SW480 (cell line): Measurements from ENCODE around the gene PRR5L.

Experiments
- DNase-seq: peaks from one replicate; pipeline ENCODE4 v3.0.0-alpha.2; 2016; ENCODE audit warnings: low spot score

Gene PRR5L

GRCh38 chr11:36402568-36403170 is 106.6 kb downstream of the PRR5L start:
- DNase-seq, result no peak

DNA sequence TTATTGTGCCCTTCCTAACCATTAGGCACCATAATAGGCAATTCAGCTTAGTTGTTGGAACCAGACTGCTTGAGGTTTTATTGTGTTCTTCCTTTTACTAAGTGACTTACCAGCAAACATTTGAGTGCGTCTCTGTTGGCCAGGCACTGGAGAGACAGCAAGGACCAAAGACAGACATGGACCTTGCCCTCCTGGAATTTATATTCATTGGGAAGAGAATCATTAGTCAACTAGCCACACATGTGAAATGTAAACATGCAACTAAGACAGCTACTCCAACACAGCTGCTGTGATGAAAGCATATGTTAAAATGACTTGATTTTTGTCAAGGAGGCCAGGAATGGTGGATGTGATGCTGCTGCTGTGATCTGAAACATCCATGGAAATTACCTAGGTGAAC is 107.6 kb downstream of the PRR5L start:
- DNase-seq, result no peak

DNA sequence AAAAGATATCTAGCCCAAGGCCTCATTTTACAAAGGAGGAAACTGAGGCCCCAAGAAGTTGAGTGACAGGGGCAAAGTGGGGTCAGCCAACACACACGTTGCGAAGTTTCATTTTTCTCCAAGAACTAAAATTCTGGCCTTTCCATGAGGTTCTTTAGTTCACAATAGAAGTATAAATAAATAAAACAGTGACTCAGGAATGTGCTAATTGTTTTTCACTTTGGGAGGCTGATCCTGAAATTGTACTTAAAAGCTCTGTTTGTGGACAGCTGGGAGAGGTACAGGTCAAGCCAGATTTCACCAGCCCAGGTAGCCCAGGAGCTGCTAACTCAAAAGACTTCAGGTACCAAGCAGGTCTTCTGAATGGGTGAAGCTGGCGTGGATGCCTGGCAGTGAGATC is 108.7 kb downstream of the PRR5L start:
- no peak for DNase-seq

- DNase-seq, result no peak
Observed at GRCh38 chr11:36405585-36406367, 109.7 kb downstream of the PRR5L start.

- DNase-seq, result no peak
Observed at GRCh38 chr11:36407356-36407755, 111.3 kb downstream of the PRR5L start.

DNA sequence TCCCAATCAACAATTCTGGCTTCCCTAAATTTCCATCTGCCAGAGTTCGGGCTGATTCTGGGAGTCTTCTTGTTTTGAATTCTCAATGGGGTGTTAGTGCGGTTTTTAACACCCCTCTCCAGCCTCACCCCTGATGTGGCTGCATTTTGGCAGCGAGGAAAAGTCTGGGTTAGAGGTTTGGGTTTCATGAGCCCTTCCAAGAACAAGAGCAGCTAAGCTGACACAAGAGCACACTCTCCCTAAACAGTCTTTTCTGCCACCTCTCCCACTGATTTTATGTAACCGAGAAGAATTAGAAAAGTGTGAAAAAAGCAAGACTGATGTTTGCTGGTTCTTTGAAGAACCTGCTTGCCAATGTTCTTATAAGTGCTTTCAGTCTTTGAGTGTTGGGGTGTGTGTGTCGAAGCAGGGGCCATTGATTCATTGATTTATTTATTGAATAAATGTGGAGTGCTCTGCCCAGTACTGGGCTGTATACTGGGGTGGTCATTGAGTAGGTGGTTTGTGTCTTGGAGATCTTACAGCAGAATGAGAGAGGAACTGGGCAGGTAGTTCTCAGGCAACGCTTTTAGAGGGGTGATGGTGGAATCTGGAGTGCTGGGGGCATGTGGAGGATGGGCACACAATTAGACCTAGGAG is 112.5 kb downstream of the PRR5L start:
- DNase-seq, result no peak

DNA sequence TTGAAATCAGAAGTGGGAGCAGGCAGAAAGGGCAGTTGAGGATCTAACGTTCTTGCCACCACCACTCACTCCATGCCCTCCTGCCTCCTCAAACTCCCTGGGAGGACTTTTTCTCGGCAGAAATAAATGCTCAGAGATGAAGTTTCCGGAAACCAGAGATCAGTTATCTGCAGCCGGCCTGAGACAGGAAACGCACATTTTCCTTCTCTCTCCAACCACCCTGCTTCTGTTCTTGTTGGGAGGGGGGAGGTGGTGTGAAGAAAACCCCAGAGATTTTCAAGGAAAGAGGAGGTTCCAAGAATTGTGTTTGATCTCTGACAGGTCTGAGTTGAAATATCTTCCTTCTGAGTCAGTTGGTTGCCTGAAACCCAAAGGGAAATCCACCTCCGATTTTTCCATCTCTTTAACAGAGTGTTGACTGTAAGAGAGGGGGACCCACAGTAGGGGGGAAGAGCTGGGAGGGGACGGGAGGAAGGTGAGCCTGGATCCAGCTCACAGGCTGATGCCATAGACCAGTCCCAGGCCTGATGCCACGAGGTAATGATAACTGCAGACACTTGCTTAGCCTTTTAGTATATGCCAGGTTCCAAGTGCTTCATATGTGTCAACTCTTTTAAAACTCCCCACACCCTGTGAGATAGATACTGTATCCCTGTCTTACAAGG is 113.2 kb downstream of the PRR5L start:
- no peak for DNase-seq

DNA sequence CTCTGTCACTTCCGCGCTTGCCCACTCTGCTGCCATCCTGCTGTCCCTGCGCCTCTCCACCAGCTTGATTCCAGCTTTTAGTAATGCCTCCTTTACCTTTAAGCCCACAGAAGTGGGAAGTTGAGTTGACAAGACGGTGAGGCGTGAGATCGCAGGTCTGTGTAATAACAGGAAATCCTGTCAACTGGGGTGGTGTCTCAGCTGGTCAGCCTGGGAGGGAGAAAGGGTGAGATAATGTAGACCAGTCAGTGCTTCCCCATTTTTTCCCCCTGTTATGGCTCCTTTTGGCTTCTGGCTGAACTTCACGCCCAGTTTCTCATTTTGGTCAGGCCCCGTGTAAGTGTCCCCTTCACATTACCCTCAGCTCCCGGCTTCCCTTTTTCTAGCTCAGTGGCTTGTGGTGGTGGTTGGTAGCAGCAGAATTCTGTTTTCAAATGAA is 115.1 kb downstream of the PRR5L start:
- no peak for DNase-seq

- no peak for DNase-seq
Observed at GRCh38 chr11:36412781-36413383, 116.8 kb downstream of the PRR5L start.

- no peak for DNase-seq
Observed at GRCh38 chr11:36417154-36417553, 121.1 kb downstream of the PRR5L start.

GRCh38 chr11:36419791-36420424 is 123.8 kb downstream of the PRR5L start:
- no peak for DNase-seq

- DNase-seq, result no peak
Observed at GRCh38 chr11:36421546-36422155, 125.6 kb downstream of the PRR5L start.

DNA sequence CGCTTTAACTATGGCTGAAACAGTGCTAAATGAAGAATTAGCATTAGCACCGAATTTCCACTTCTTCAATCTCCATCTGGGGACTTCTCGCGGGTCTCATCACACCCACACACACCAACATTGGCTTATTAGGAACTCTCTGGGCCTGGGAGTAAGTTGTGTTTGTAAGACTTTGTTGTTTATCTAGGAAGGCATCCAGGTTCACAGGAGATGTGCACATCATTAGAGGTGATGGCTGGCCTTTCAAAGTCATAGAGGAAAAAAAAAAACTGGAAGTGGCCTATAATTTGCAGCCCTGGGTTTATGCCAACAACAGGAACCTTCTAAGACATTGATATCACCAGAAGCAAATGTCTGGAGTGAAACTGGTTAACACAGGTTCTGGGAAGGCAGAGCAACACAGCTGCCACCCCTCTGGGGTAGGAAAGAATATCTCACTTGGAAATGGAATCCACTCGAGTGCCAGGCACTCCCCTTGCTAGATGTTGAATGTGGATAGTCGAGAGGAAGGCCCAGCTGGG is 129.5 kb downstream of the PRR5L start:
- DNase-seq, result no peak

- DNase-seq, result no peak
Observed at GRCh38 chr11:36426226-36426848, 130.2 kb downstream of the PRR5L start.

GRCh38 chr11:36427079-36427478 is 131.0 kb downstream of the PRR5L start:
- no peak for DNase-seq

GRCh38 chr11:36427876-36428275 is 131.8 kb downstream of the PRR5L start:
- DNase-seq, result no peak

GRCh38 chr11:36431429-36432092 is 135.5 kb downstream of the PRR5L start:
- DNase-seq, result peak; percentile 82

- DNase-seq, result no peak
Observed at GRCh38 chr11:36432093-36432469, 136.0 kb downstream of the PRR5L start.

DNA sequence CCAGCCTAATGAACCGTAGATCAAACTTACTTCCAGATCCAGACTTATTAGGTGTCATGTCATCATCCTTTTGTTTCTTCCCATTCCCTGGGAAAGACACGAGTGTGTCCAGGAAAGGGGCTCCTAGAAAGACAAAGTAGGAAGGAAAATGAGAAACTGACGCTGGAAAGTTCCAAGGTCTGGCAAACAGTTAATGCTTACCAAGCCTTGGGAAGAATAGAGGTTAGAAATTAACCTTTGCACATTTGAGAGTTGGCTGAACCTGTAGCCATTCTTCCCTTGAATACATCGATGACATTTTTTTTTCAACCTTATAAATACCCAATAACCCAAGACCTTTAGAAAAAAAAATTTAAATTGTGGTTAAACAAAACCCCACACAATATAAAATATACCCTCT is 136.7 kb downstream of the PRR5L start:
- DNase-seq, result no peak

GRCh38 chr11:36436064-36436463 is 140.0 kb downstream of the PRR5L start:
- DNase-seq, result no peak
